Measurements from ENCODE around the gene ARHGEF4.

ARHGEF4 gene

DNA sequence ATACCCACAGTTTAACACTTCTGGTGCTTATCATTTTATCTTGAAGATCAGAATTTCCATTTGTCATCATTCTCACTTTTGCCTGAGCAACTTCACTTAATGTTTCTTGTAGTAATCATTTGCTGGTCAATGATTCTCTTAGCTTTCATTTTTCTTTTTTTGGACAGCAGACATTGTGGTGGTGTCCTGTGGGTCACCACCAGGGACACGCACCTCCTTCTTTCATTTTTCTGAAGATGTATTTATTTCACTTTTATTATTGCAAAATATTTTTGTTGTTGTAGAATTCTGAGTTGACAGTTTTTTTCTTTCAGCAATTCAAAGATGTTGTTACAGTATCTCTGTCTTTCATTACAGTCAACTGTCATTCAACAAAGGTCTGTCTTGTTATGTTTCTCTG is 172.3 kb downstream of the ARHGEF4 start:
- DNase-seq (ENCODE audit: low read depth), result no peak
- no peak overlapping the region for H3K4me3 ChIP-seq (ENCODE audit: low read depth, low read length)
- TF ChIP-seq, protein P1, sequence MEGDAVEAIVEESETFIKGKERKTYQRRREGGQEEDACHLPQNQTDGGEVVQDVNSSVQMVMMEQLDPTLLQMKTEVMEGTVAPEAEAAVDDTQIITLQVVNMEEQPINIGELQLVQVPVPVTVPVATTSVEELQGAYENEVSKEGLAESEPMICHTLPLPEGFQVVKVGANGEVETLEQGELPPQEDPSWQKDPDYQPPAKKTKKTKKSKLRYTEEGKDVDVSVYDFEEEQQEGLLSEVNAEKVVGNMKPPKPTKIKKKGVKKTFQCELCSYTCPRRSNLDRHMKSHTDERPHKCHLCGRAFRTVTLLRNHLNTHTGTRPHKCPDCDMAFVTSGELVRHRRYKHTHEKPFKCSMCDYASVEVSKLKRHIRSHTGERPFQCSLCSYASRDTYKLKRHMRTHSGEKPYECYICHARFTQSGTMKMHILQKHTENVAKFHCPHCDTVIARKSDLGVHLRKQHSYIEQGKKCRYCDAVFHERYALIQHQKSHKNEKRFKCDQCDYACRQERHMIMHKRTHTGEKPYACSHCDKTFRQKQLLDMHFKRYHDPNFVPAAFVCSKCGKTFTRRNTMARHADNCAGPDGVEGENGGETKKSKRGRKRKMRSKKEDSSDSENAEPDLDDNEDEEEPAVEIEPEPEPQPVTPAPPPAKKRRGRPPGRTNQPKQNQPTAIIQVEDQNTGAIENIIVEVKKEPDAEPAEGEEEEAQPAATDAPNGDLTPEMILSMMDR (IDR thresholded peaks at IDR 0.05; ENCODE audit: insufficient read depth, low read depth, low read length, missing control alignments), result no peak

DNA sequence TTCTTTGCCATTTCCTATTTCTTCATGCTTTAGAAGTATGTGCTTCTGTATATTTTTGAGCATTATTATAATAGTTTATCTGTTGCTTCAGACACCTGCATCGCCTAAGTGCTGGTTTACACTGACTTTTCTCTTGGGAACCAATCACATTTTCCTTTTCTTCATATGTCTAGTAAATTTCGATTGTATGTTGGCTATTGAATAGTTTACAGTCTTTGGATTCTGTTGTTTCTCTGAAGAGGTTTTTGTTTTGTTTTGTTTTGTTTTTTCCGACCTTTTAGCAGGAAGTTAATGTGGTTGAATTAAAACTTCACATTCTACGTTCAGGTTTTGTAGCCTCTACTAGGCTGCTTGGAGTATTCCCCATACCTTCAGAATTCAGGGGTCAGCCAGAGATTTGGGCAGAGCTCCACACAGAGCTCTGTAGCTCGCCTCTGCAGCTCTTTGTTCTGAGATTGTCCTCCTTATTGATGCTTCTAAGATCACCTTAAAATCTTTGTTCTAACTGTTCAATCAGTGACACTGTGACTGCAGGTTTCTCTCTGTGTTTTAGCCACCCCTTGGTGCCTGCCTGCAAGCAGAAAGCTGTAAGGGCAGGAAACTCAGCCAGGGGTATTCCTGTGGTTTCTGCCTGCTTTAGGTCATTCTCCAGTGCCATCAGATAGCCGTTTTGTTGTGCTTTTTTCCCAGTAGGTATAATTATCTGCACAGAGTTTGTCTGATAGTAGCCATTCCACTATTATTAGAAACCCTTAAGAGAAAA is 173.2 kb downstream of the ARHGEF4 start:
- no peak for DNase-seq (ENCODE audit: low read depth)
- H3K4me3 ChIP-seq (ENCODE audit: low read depth, low read length), result no peak overlapping the region
- TF ChIP-seq, protein P1 (IDR thresholded peaks at IDR 0.05; ENCODE audit: insufficient read depth, low read depth, low read length, missing control alignments), result no peak

DNA sequence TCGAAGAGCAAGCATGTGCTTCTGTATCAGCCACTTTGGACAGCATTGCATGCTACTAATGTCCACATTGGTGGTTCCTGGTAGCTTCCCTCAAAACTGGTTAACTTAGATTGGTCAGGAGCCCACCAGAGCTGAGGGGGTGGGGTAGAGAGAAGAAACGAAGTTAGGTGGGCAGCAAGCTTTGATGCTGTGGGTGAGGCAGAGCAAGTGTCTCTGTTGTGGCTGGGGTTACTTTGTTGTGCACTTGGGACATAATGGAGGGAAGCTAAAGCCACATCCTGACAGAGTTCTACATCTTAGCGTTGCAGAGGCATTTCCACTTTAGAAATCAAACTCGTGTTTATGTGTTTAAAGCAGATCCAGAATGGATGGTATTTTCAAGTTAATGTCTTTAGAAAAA is 173.9 kb downstream of the ARHGEF4 start:
- TF ChIP-seq, protein P1 (IDR thresholded peaks at IDR 0.05; ENCODE audit: insufficient read depth, low read depth, low read length, missing control alignments), result no peak
- DNase-seq (ENCODE audit: low read depth), result no peak
- H3K4me3 ChIP-seq (ENCODE audit: low read depth, low read length), result no peak overlapping the region

DNA sequence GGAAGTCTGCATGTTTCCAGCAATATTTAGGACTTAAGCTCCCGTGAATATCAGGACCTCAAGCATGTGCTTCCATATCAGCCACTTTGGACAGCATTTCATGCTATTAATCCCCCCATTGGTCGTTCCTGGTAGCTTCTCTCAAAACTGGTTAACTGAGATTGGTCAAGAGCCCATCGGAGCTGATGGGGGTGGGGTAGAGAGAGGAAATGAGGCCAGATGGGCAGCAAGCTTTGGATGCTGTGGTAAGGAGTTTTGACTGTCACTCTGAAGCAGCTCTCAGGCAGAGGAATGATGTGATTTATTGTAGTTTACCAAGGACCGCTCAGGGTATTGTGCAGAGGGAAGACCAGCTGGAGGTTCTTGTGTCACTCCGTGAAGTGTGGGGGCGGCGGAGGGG is 174.8 kb downstream of the ARHGEF4 start:
- TF ChIP-seq, protein P1 (IDR thresholded peaks at IDR 0.05; ENCODE audit: insufficient read depth, low read depth, low read length, missing control alignments), result no peak
- H3K4me3 ChIP-seq (ENCODE audit: low read depth, low read length), result no peak overlapping the region
- DNase-seq (ENCODE audit: low read depth), result no peak

DNA sequence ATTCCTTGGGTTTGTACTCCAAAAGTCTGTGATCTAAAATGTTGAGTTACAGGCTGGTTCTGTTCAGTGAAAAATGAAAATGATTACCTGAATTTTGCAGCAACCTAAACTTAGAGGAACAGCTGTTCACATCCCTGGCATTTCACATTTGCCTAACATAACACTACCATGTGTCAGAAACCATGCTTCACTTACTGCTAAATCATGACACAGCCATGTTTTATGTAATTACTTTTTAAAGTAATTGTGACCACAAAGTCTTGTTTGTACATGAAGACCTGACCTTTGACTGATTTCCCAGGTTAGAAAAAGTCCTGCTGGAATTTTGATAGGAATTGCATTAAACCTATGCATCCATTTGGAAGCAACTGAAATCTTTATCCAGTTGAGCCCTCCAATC is 177.4 kb downstream of the ARHGEF4 start:
- no peak overlapping the region for H3K4me3 ChIP-seq (ENCODE audit: low read depth, low read length)
- no peak for DNase-seq (ENCODE audit: low read depth)
- TF ChIP-seq, protein P1 (IDR thresholded peaks at IDR 0.05; ENCODE audit: insufficient read depth, low read depth, low read length, missing control alignments), result no peak

DNA sequence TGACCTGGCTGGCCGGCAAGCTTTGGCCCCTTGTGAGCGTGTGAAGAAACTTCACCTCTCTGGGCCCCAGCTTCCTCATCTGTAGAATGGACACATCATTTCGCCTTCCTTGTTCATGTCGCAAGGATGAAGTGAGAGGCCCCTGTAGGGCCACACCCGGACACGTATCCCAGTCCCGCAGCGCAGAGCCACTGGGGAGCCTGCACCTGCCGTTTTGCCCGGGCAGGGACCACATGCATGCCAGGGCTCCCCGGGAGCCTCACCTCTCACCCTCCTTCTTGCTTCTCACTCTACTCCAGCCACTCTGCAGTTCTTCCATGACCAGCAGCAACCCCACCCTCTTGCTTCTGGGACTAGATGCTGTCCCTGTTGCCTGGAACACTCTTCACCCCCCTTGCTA is 179.1 kb downstream of the ARHGEF4 start:
- DNase-seq (ENCODE audit: low read depth), result no peak
- no peak overlapping the region for H3K4me3 ChIP-seq (ENCODE audit: low read depth, low read length)
- TF ChIP-seq, protein P1 (IDR thresholded peaks at IDR 0.05; ENCODE audit: insufficient read depth, low read depth, low read length, missing control alignments), result no peak
